H1 (cell line): Measurements from ENCODE around the gene FUT4. TPM values are rescaled to one million over a fixed set of nuclear protein-coding genes. Genes with fewer than 3 reads are reported as not detected.

Source experiments
- CTCF ChIA-PET: fragments of 300-600 bp; sonication (Branson Sonifier 250); formaldehyde crosslinking; loops from one replicate; lab custom pipeline; 2021; ENCODE audit not compliant: partially characterized antibody; lab: Charles Lee
- POLR2A ChIA-PET: fragments of 300-600 bp; sonication (Branson Sonifier 250); formaldehyde crosslinking; loops from one replicate; lab custom pipeline; 2021; ENCODE audit warnings: inconsistent platforms; ENCODE audit not compliant: partially characterized antibody; lab: Charles Lee
- DNase-seq, 2 experiments: peaks; one replicate each; pipeline versions ENCODE4 v3.0.0 to v3.0.0-alpha.2; 2010 to 2022; ENCODE audit warnings: low spot score in 2 of 2, low read depth in 1 of 2, mixed read lengths in 1 of 2
- FAIRE-seq: peaks from 2 replicates; lab custom pipeline; 2011; peaks lifted over from hg19 to GRCh38; lab: Jason Lieb, UNC
- H2AFZ ChIP-seq: 2 replicates; pipeline ENCODE4 v1.8.1; 2012; ENCODE audit warnings: low read length, inconsistent platforms
- H2AK5ac ChIP-seq: 2 replicates; pipeline ENCODE4 v1.6.1; 2013; ENCODE audit warnings: low read depth, low read length
- H2BK120ac ChIP-seq: replicated peaks from 2 replicates; pipeline ENCODE3; 2013; ENCODE audit warnings: low read depth, low read length, inconsistent platforms
- H2BK12ac ChIP-seq: 2 replicates; pipeline ENCODE4 v1.6.1; 2013; ENCODE audit warnings: low read depth, low read length
- H2BK15ac ChIP-seq: 2 replicates; pipeline ENCODE4 v1.6.1; 2013; ENCODE audit warnings: low read length
- H2BK20ac ChIP-seq: 2 replicates; pipeline ENCODE4 v1.6.1; 2013; ENCODE audit warnings: low read length
- H2BK5ac ChIP-seq: 2 replicates; pipeline ENCODE4 v1.6.1; 2013; ENCODE audit warnings: low read depth, low read length
- H3K14ac ChIP-seq: 2 replicates; pipeline ENCODE4 v1.6.1; 2013; ENCODE audit warnings: inconsistent platforms; ENCODE audit not compliant: insufficient read length
- H3K18ac ChIP-seq: 2 replicates; pipeline ENCODE4 v1.6.1; 2013; ENCODE audit warnings: low read length; ENCODE audit errors: extremely low read depth
- H3K23ac ChIP-seq: 2 replicates; pipeline ENCODE4 v1.6.1; 2013; ENCODE audit warnings: inconsistent platforms; ENCODE audit not compliant: insufficient read length
- H3K23me2 ChIP-seq: 2 replicates; pipeline ENCODE4 v1.6.1; 2013; ENCODE audit warnings: low read depth, low read length
- H3K27ac ChIP-seq: 2 replicates; pipeline ENCODE4 v1.6.1; 2011; ENCODE audit warnings: low read depth, low read length, inconsistent platforms
- H3K27me3 ChIP-seq, 4 experiments: replicated peaks in 1 of 4; 1 replicate in 1 of 4; 2 replicates in 3 of 4; pipeline versions ENCODE4 v1.6.1 to v1.8.1; 2011 to 2013; ENCODE audit warnings: low read length in 3 of 4, mild to moderate bottlenecking in 3 of 4, inconsistent platforms in 2 of 4, mixed read lengths in 2 of 4, moderate library complexity in 1 of 4; ENCODE audit not compliant: control insufficient read depth in 3 of 4, insufficient read depth in 3 of 4; ENCODE audit errors: extremely low read depth in 1 of 4
- H3K36me3 ChIP-seq, 4 experiments: 2 replicates each; pipeline versions ENCODE4 v1.6.1 to v1.8.1; 2011 to 2013; ENCODE audit warnings: mild to moderate bottlenecking in 4 of 4, low read length in 3 of 4, moderate library complexity in 2 of 4, control low read depth in 1 of 4, inconsistent platforms in 1 of 4; ENCODE audit not compliant: insufficient read depth in 4 of 4, control insufficient read depth in 2 of 4
- H3K4ac ChIP-seq: replicated peaks from 2 replicates; pipeline ENCODE3; 2013; ENCODE audit warnings: low read length, low read depth, mixed read lengths, inconsistent platforms; ENCODE audit not compliant: insufficient read length
- H3K4me1 ChIP-seq, 4 experiments: replicated peaks in 1 of 4; 1 replicate in 1 of 4; 2 replicates in 3 of 4; pipeline versions ENCODE4 v1.6.1 to v1.8.1; 2011 to 2013; ENCODE audit warnings: low read length in 3 of 4, inconsistent platforms in 2 of 4, mixed read lengths in 1 of 4; ENCODE audit not compliant: insufficient read depth in 4 of 4, control insufficient read depth in 3 of 4
- H3K4me2 ChIP-seq, 2 experiments: 2 replicates each; pipeline versions ENCODE4 v1.6.1 to v1.8.1; 2011 to 2013; ENCODE audit warnings: low read depth in 2 of 2, low read length in 2 of 2, control low read depth in 1 of 2, inconsistent platforms in 1 of 2, mild to moderate bottlenecking in 1 of 2; ENCODE audit not compliant: insufficient read depth in 1 of 2
- H3K4me3 ChIP-seq, 4 experiments: fragments of 200-600, 300-600 bp in 1 of 4; sonication (generic), shearing (Covaris generic), sonication (Bioruptor Twin) in 1 of 4; 2 replicates each; pipeline versions ENCODE4 v1.5.1 to v1.8.1; 2011 to 2016; ENCODE audit warnings: low read length in 4 of 4, low read depth in 3 of 4, control low read depth in 2 of 4, inconsistent platforms in 2 of 4, mild to moderate bottlenecking in 2 of 4, mixed read lengths in 1 of 4, moderate library complexity in 1 of 4; ENCODE audit not compliant: insufficient read depth in 2 of 4; ENCODE audit errors: extremely low read depth in 1 of 4
- H3K56ac ChIP-seq: replicated peaks from 2 replicates; pipeline ENCODE3; 2013; ENCODE audit warnings: low read depth, mild to moderate bottlenecking, mixed read lengths, low read length, inconsistent platforms; ENCODE audit not compliant: insufficient read length
- H3K79me1 ChIP-seq: 2 replicates; pipeline ENCODE4 v1.6.1; 2013; ENCODE audit warnings: low read depth, low read length, control low read depth
- H3K79me2 ChIP-seq, 2 experiments: 2 replicates each; pipeline versions ENCODE4 v1.6.1 to v1.8.1; 2012 to 2013; ENCODE audit warnings: low read length in 2 of 2, mild to moderate bottlenecking in 2 of 2, inconsistent platforms in 1 of 2; ENCODE audit not compliant: insufficient read depth in 2 of 2, control insufficient read depth in 1 of 2
- H3K9ac ChIP-seq, 4 experiments: replicated peaks in 1 of 4; 1 replicate in 1 of 4; 2 replicates in 3 of 4; pipeline versions ENCODE4 v1.6.1 to v1.8.1; 2011 to 2013; ENCODE audit warnings: low read depth in 3 of 4, low read length in 3 of 4, control low read depth in 2 of 4, mild to moderate bottlenecking in 2 of 4, moderate library complexity in 2 of 4, inconsistent platforms in 1 of 4; ENCODE audit errors: extremely low read depth in 1 of 4
- H3K9me3 ChIP-seq, 2 experiments: 2 replicates each; pipeline versions ENCODE4 v1.6.1 to v1.8.1; 2012 to 2013; ENCODE audit warnings: mild to moderate bottlenecking in 2 of 2, moderate library complexity in 2 of 2, control low read depth in 1 of 2, inconsistent platforms in 1 of 2, low read depth in 1 of 2, low read length in 1 of 2, mixed read lengths in 1 of 2; ENCODE audit not compliant: insufficient read depth in 2 of 2
- H4K20me1 ChIP-seq, 2 experiments: replicated peaks in 1 of 2; 2 replicates each; pipeline versions ENCODE3 to v1.8.1; 2011 to 2013; ENCODE audit warnings: inconsistent platforms in 2 of 2, low read length in 2 of 2, mild to moderate bottlenecking in 1 of 2; ENCODE audit not compliant: insufficient read depth in 2 of 2, control insufficient read depth in 1 of 2
- H4K5ac ChIP-seq: 2 replicates; pipeline ENCODE4 v1.6.1; 2013; ENCODE audit warnings: low read length, low read depth, mixed read lengths, inconsistent platforms; ENCODE audit not compliant: insufficient read length
- H4K8ac ChIP-seq: 2 replicates; pipeline ENCODE4 v1.8.0; 2013; ENCODE audit warnings: mild to moderate bottlenecking, moderate library complexity, low read length, inconsistent platforms; ENCODE audit not compliant: insufficient read depth; ENCODE audit errors: extremely low read depth
- H4K91ac ChIP-seq: replicated peaks from 2 replicates; pipeline ENCODE3; 2013; ENCODE audit warnings: low read length, mixed read lengths, inconsistent platforms; ENCODE audit not compliant: insufficient read length
- CHD2 ChIP-seq: IDR thresholded peaks from 2 replicates; pipeline ENCODE4 v1.6.1; 2012; ENCODE audit warnings: low read length, improper control_type of control experiment
- CTCF ChIP-seq, 3 experiments: IDR thresholded peaks; 1 replicate in 2 of 3; 2 replicates in 1 of 3; pipeline versions ENCODE4 v1.5.1 to v1.6.1; 2011; ENCODE audit warnings: low read length in 3 of 3, mild to moderate bottlenecking in 3 of 3, inconsistent platforms in 2 of 3, low read depth in 1 of 3, moderate library complexity in 1 of 3; ENCODE audit not compliant: insufficient read depth in 1 of 3; ENCODE audit errors: control extremely low read depth in 1 of 3
- MAFK ChIP-seq: IDR thresholded peaks from 2 replicates; pipeline ENCODE4 v1.6.1; 2012; ENCODE audit warnings: low read depth, mild to moderate bottlenecking, improper control_type of control experiment, low read length
- POLR2A ChIP-seq, 2 experiments: IDR thresholded peaks; 1 replicate in 1 of 2; 2 replicates in 1 of 2; pipeline ENCODE4 v1.6.1; 2011; ENCODE audit warnings: low read depth in 2 of 2, low read length in 2 of 2, mild to moderate bottlenecking in 2 of 2; ENCODE audit errors: control extremely low read depth in 1 of 2
- RAD21 ChIP-seq, 2 experiments: IDR thresholded peaks in 1 of 2; conservative IDR thresholded peaks in 1 of 2; 2 replicates each; pipeline ENCODE4 v1.6.1; 2011; ENCODE audit warnings: low read depth in 2 of 2, low read length in 2 of 2, improper control_type of control experiment in 1 of 2, inconsistent platforms in 1 of 2, mild to moderate bottlenecking in 1 of 2, moderate library complexity in 1 of 2
- SP1 ChIP-seq: IDR thresholded peaks from 2 replicates; pipeline ENCODE4 v1.6.1; 2011; ENCODE audit warnings: low read depth, low read length
- YY1 ChIP-seq: IDR thresholded peaks from 2 replicates; pipeline ENCODE4 v1.6.1; 2011; ENCODE audit warnings: low read depth, mild to moderate bottlenecking, low read length
- WGBS, 2 experiments: shearing (Covaris generic) in 1 of 2; methylation state at CpG; one replicate each; pipeline versions ENCODE4 v1.1.6 to v1.1.7; 2013 to 2015; ENCODE audit warnings: low lambda C conversion rate in 2 of 2, mixed read lengths in 2 of 2, inconsistent platforms in 1 of 2, low coverage in 1 of 2, missing lambda C conversion rate in 1 of 2; ENCODE audit not compliant: insufficient replicate concordance in 2 of 2, insufficient coverage in 1 of 2, insufficient read length in 1 of 2; ENCODE audit errors: extremely low coverage in 1 of 2, missing lambda C conversion rate in 1 of 2; 5-methylcytosine and 5-hydroxymethylcytosine counted together
- polyA plus RNA-seq, 7 experiments: library from polyadenylated mRNA; depleted of rRNA in 3 of 7; stranded (reverse) in 5 of 7; unstranded in 2 of 7; fragments of >200 nt in 5 of 7; fragments of 200-250 nt in 2 of 7; gene quantifications; 1 replicate in 5 of 7; 2 replicates in 1 of 7; 4 replicates in 1 of 7; pipeline versions ENCODE4 v1.2.1 to v1.2.3, GENCODE V29; 2011 to 2013; ENCODE audit warnings: missing spikeins in 2 of 7, mixed read lengths in 2 of 7
- total RNA-seq: library from RNA; stranded (reverse); fragmentation: NEBNext Ultra II Directional; extraction: Animal tissue kit (Norgen Biotek cat#: 25700); gene quantifications from 2 replicates; pipeline ENCODE4 v1.2.1, GENCODE V29; 2021

The FUT4 gene
- total and polyA plus RNA-seq, 2 of the 8 experiments (the other 6 are each of a cell fraction or from before 2014, with no cell fraction given): 2.6 to 8.0 TPM

GRCh38 chr11:94504689-94505293 is 38.9 kb upstream of the FUT4 start:
- Histone ChIP-seq H4K8ac (no peak overlapping the region), H2BK5ac (no peak overlapping the region), H4K5ac (no peak overlapping the region), H2BK120ac (no peak overlapping the region), H3K4me3 (no peak overlapping the region), H3K9ac (no peak overlapping the region), H3K79me2 (no peaks in the 10 kb centered on the region), H3K4ac (no peak overlapping the region), H3K56ac (no peak overlapping the region), H3K18ac (no peak overlapping the region), H2BK12ac (no peak overlapping the region), H3K4me1 (no peaks in the 10 kb centered on the region), H2AFZ (no peak overlapping the region), H3K9me3 (no peaks in the 10 kb centered on the region), H3K79me1 (no peaks in the 10 kb centered on the region), H3K23me2 (no peaks in the 10 kb centered on the region), H3K27ac (no peak overlapping the region), H2BK20ac (no peak overlapping the region), H3K36me3 (peaks cover 0 to 3% (median 0%) of the 10 kb centered on the region in 4 experiments; a peak in 3 of 8 replicates), H4K20me1 (no peaks in the 10 kb centered on the region), H3K23ac (no peak overlapping the region), H2AK5ac (no peak overlapping the region), H4K91ac (no peak overlapping the region), H2BK15ac (no peak overlapping the region), H3K14ac (no peak overlapping the region), H3K4me2 (no peak overlapping the region)
- DNase-seq: no peak
- ChIA-PET POLR2A (no interaction called here), CTCF (interaction anchor here (0.6 to 4.4 kb wide), 30 partner anchors 9 to 1264 kb away, joined by 3 to 54 read pairs (median 3); no protein-coding TSS in a partner anchor)
- FAIRE-seq: no peak
- WGBS, 2 experiments: 16% methylated on average over 3 of the region's 3 CpGs; no CpG with 5 or more reads in 1 of the 2 experiments
- peak; percentile 68 to 71 for TF ChIP-seq RAD21 (IDR thresholded peaks at IDR 0.05 in 1 of 2, conservative IDR thresholded peaks at IDR 0.05 in 1 of 2; ENCODE audit: low read depth in 2 of 2, low read length in 2 of 2)
- TF ChIP-seq CTCF (IDR thresholded peaks at IDR 0.05; ENCODE audit: control extremely low read depth in 1 of 3, insufficient read depth in 1 of 3, low read depth in 1 of 3, low read length in 3 of 3): peak in 2 of 3 experiments; percentile 26 to 51; a peak in 2 of 4 replicates
- TF ChIP-seq SP1: no peak
- no peak for TF ChIP-seq CHD2
- no peak for TF ChIP-seq YY1
- TF ChIP-seq POLR2A (IDR thresholded peaks at IDR 0.05; ENCODE audit: control extremely low read depth in 1 of 2, low read depth in 2 of 2, low read length in 2 of 2): no peak
- TF ChIP-seq MAFK: no peak
- TF ChIP-seq, all 59 proteins: peak for 2
- H3K27me3 ChIP-seq: no peaks in the 10 kb centered on the region
